Natural killer cell (primary cell): ENCODE measurements around the gene ANXA5. TPM values are rescaled to one million over a fixed set of nuclear protein-coding genes. Genes with fewer than 3 reads are reported as not detected.
A peak's percentile ranks its signal among the peaks of the same experiment; 100 is the strongest.

ENCODE experiments used
- ATAC-seq, 3 donors: fragments of 150-1000 bp in 2 of 3; fragments of 200-7000 bp in 1 of 3; cut with Tn5 transposase; 1 replicate in 1 of 3; 2 replicates in 2 of 3; pipeline ENCODE4 v1.10.0; 2021; ENCODE audit warnings: mild to moderate bottlenecking in 2 of 3, moderate library complexity in 2 of 3
- DNase-seq, 2 donors: peaks; one replicate each; pipeline versions ENCODE4 v3.0.0 to v3.0.0-alpha.2; 2013 to 2021; ENCODE audit warnings: mixed read lengths in 1 of 2
- H3K27ac ChIP-seq: one replicate; pipeline ENCODE4 v1.5.1; 2013; ENCODE audit warnings: mild to moderate bottlenecking, low read length
- H3K27me3 ChIP-seq: one replicate; pipeline ENCODE4 v1.6.1; 2013; ENCODE audit warnings: low read length; ENCODE audit not compliant: control insufficient read depth, insufficient read depth
- H3K36me3 ChIP-seq: one replicate; pipeline ENCODE4 v1.6.1; 2013; ENCODE audit warnings: low read length; ENCODE audit not compliant: control insufficient read depth, insufficient read depth
- H3K4me1 ChIP-seq: one replicate; pipeline ENCODE4 v1.6.1; 2013; ENCODE audit warnings: low read length; ENCODE audit not compliant: control insufficient read depth, insufficient read depth
- H3K4me3 ChIP-seq: one replicate; pipeline ENCODE4 v1.5.1; 2013; ENCODE audit warnings: low read length
- H3K9me3 ChIP-seq: one replicate; pipeline ENCODE4 v1.6.1; 2013; ENCODE audit warnings: low read length; ENCODE audit not compliant: control insufficient read depth, insufficient read depth
- H3K27ac Mint-ChIP-seq, 2 donors: one replicate each; pipeline ENCODE4 v1.8.0; 2022; ENCODE audit warnings: mild to moderate bottlenecking in 2 of 2, mixed read lengths in 2 of 2, moderate library complexity in 1 of 2
- H3K27me3 Mint-ChIP-seq, 2 donors: one replicate each; pipeline ENCODE4 v1.8.0; 2022; ENCODE audit warnings: low read depth in 2 of 2, mixed read lengths in 2 of 2
- H3K36me3 Mint-ChIP-seq: one replicate; pipeline ENCODE4 v1.8.0; 2022; ENCODE audit warnings: mixed read lengths
- H3K4me1 Mint-ChIP-seq, 2 donors: one replicate each; pipeline ENCODE4 v1.8.0; 2022; ENCODE audit warnings: mixed read lengths in 2 of 2
- H3K4me3 Mint-ChIP-seq: one replicate; pipeline ENCODE4 v1.8.0; 2022; ENCODE audit warnings: mild to moderate bottlenecking, moderate library complexity, mixed read lengths
- H3K9me3 Mint-ChIP-seq, 2 donors: one replicate each; pipeline ENCODE4 v1.8.0; 2022; ENCODE audit warnings: mixed read lengths in 2 of 2
- CTCF ChIP-seq: fragments of 200-600 bp; IDR thresholded peaks from one replicate; pipeline ENCODE4 v1.8.0; 2022; ENCODE audit warnings: antibody characterized with exemption
- WGBS: methylation state at CpG from one replicate; pipeline ENCODE4 v1.1.7; 2013; ENCODE audit warnings: missing lambda C conversion rate; ENCODE audit not compliant: insufficient coverage; 5-methylcytosine and 5-hydroxymethylcytosine counted together
- intact Hi-C: fragments of 100-400 bp; cut with micrococcal nuclease; formaldehyde crosslinking; loops from one replicate; pipeline ENCODE4 v1.14.2; 2022
- total RNA-seq, 4 donors: library from RNA; stranded (reverse); fragments of 120-200 nt in 1 of 4; gene quantifications; one replicate each; pipeline versions ENCODE4 v1.2.3 to v1.2.4, GENCODE V29; 2013 to 2022

ANXA5 gene
- total RNA-seq, 3 donors from 2014 or later (not counting 1 experiment from before 2014, with no cell fraction given), result 24.9 to 74.4 (median 33.1) TPM

GRCh38 chr4:121726642-121727268 is 30.0 kb upstream of the ANXA5 start:
- Histone ChIP-seq H3K27me3 (no peaks in the 10 kb centered on the region), H3K27ac (no peak overlapping the region), H3K36me3 (no peaks in the 10 kb centered on the region), H3K4me3 (no peak overlapping the region), H3K9me3 (no peaks in the 10 kb centered on the region), H3K4me1 (no peaks in the 10 kb centered on the region)
- 33% methylated on average over 1 of the region's 3 CpGs for WGBS
- Mint-ChIP-seq H3K4me3 (no peak overlapping the region), H3K9me3 (no peaks in the 10 kb centered on the region), H3K27me3 (peaks cover 11 to 24% of the 10 kb centered on the region in 2 donors), H3K4me1 (no peaks in the 10 kb centered on the region), H3K36me3 (no peaks in the 10 kb centered on the region), H3K27ac (no peak overlapping the region)
- ATAC-seq (peak; percentile 86 to 95 (median 94)), DNase-seq (peak in 1 of 2 donors; percentile 67)
- intact Hi-C loops, result loop anchor here (1.0 to 5.0 kb wide), 3 partner anchors 244 to 356 kb away; no protein-coding TSS in a partner anchor
- TF ChIP-seq CTCF, result peak; percentile 66

- TF ChIP-seq CTCF, result no peak
- intact Hi-C loops, result loop anchor here (5.0 kb wide), 1 partner anchor 242 kb away; no protein-coding TSS in a partner anchor
- H3K4me3 Mint-ChIP-seq, result no peak overlapping the region
These were observed 27.9 kb upstream of the ANXA5 start for GRCh38 chr4:121724671-121725070.

GRCh38 chr4:121721700-121722099 is 24.9 kb upstream of the ANXA5 start:
- WGBS, result 93% methylated on average over 1 of the region's 1 CpG
- ATAC-seq, result no peak
- H3K4me3 ChIP-seq, result no peak overlapping the region
- no peak overlapping the region for H3K27ac Mint-ChIP-seq
- no peak overlapping the region for H3K4me3 Mint-ChIP-seq
- H3K36me3 Mint-ChIP-seq, result no peaks in the 10 kb centered on the region
- no peaks in the 10 kb centered on the region for H3K27me3 ChIP-seq
- no peak for DNase-seq
- no peaks in the 10 kb centered on the region for H3K36me3 ChIP-seq
- H3K4me1 Mint-ChIP-seq, result no peaks in the 10 kb centered on the region
- peaks cover 19 to 27% of the 10 kb centered on the region in 2 donors for H3K27me3 Mint-ChIP-seq
- intact Hi-C loops, result no loop called here
- H3K4me1 ChIP-seq, result no peaks in the 10 kb centered on the region
- no peak for TF ChIP-seq CTCF
- H3K9me3 ChIP-seq, result no peaks in the 10 kb centered on the region
- no peak overlapping the region for H3K27ac ChIP-seq
- H3K9me3 Mint-ChIP-seq, result no peaks in the 10 kb centered on the region

More at GRCh38 chr4:121724671-121725070, 27.9 kb upstream of the ANXA5 start:
- Mint-ChIP-seq H3K36me3 (no peaks in the 10 kb centered on the region), H3K9me3 (no peaks in the 10 kb centered on the region), H3K27me3 (peaks cover 14 to 17% of the 10 kb centered on the region in 2 donors), H3K4me1 (no peaks in the 10 kb centered on the region), H3K27ac (no peak overlapping the region)
- Histone ChIP-seq H3K36me3 (no peaks in the 10 kb centered on the region), H3K9me3 (no peaks in the 10 kb centered on the region), H3K27ac (no peak overlapping the region), H3K4me1 (no peaks in the 10 kb centered on the region), H3K27me3 (no peaks in the 10 kb centered on the region), H3K4me3 (no peak overlapping the region)
- ATAC-seq (no peak), DNase-seq (no peak)
- WGBS, result 80% methylated on average over 1 of the region's 1 CpG

- no CpG with 5 or more reads among the region's 1 CpG for WGBS
- H3K4me1 ChIP-seq, result no peaks in the 10 kb centered on the region
- Mint-ChIP-seq H3K4me3 (no peak overlapping the region), H3K36me3 (no peaks in the 10 kb centered on the region), H3K4me1 (no peaks in the 10 kb centered on the region), H3K9me3 (no peaks in the 10 kb centered on the region), H3K27ac (no peak overlapping the region), H3K27me3 (peaks cover 27 to 34% of the 10 kb centered on the region in 2 donors)
- H3K9me3 ChIP-seq, result no peaks in the 10 kb centered on the region
- H3K4me3 ChIP-seq, result no peak overlapping the region
- no peaks in the 10 kb centered on the region for H3K27me3 ChIP-seq
- no peak for ATAC-seq
- H3K36me3 ChIP-seq, result no peaks in the 10 kb centered on the region
- DNase-seq, result no peak
- no peak overlapping the region for H3K27ac ChIP-seq
- intact Hi-C loops, result no loop called here
- no peak for TF ChIP-seq CTCF
These were observed 23.3 kb upstream of the ANXA5 start for GRCh38 chr4:121720109-121720508.
